Measurements from ENCODE around the gene CTDSP1.

CTDSP1 gene, protein sequence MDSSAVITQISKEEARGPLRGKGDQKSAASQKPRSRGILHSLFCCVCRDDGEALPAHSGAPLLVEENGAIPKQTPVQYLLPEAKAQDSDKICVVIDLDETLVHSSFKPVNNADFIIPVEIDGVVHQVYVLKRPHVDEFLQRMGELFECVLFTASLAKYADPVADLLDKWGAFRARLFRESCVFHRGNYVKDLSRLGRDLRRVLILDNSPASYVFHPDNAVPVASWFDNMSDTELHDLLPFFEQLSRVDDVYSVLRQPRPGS

DNA sequence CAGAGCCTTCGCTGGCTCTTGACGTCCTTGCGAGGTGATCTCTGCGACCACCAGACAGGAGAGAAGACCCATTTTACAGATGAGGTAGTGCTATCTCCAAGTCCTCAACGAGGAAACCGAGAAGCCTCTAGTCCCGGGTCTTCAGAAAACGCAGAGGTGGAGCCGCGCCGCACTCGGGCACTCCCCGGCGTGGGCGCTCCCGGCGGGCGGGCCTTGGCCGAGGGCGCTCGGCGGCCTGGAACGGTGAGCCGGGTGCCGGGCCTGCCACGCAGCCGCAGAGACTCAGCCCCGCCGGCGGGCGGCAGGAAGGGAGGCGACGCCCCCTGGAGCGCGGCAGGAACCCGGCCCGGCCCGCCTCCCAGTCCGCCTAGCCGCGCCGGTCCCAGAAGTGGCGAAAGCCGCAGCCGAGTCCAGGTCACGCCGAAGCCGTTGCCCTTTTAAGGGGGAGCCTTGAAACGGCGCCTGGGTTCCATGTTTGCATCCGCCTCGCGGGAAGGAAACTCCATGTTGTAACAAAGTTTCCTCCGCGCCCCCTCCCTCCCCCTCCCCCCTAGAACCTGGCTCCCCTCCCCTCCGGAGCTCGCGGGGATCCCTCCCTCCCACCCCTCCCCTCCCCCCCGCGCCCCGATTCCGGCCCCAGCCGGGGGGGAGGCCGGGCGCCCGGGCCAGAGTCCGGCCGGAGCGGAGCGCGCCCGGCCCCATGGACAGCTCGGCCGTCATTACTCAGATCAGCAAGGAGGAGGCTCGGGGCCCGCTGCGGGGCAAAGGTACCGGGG, at the start of gene CTDSP1:
Gene CTDSP1, plus strand, starts transcription at position 478 of the 776 bp plus-strand sequence. Its CDS starts 223 bp downstream, at position 701.
- H3K79me2 ChIP-seq (ENCODE audit: insufficient read depth, low read length) = peaks cover 56% of the 10 kb centered on the region

DNA sequence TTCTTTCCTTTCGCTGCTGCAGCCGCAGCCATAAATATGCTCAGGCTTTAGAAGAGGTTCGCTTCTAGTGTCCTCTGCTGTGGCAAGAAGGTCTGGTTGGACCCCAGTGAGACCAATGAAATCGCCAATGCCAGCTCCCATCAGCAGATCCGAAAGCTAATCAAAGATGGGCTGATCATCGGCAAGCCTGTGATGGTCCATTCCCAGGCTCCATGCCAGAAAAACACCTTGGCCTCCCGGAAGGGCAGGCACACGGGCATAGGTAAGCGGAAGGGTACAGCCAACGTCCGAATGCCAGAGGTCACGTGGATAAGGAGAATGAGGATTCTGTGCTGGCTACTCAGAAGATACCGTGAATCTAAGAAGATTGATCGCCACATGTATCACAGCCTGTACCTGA, 45.6 kb upstream of the CTDSP1 start:
- Histone ChIP-seq H3K27ac (ENCODE audit: low read length) (no peak overlapping the region), H3K4me2 (ENCODE audit: insufficient read depth, low read length) (no peak overlapping the region), H3K9ac (ENCODE audit: low read depth, low read length) (no peak overlapping the region), H3K4me1 (ENCODE audit: insufficient read depth, low read length) (no peaks in the 10 kb centered on the region), H4K20me1 (ENCODE audit: insufficient read depth, low read length) (no peaks in the 10 kb centered on the region), H3K9me3 (ENCODE audit: insufficient read depth, low read length, severe bottlenecking) (peaks cover 2% of the 10 kb centered on the region), H3K79me2 (ENCODE audit: insufficient read depth, low read length) (no peaks in the 10 kb centered on the region), H3K4me3 (ENCODE audit: low read depth in 1 of 2, low read length in 2 of 2) (no peak overlapping the region), H3K36me3 (ENCODE audit: insufficient read depth, low read length) (no peaks in the 10 kb centered on the region), H3K27me3 (ENCODE audit: insufficient read depth, low read length, poor library complexity) (no peaks in the 10 kb centered on the region), H2AFZ (ENCODE audit: low read depth, low read length) (no peak overlapping the region)
- ATAC-seq (ENCODE audit: insufficient read depth, low read depth) = no peak
- DNase-seq = no peak
- no peak for TF ChIP-seq EZH2 (IDR thresholded peaks at IDR 0.05; ENCODE audit: borderline replicate concordance, low read depth, low read length, severe bottlenecking)
- TF ChIP-seq, protein P1, sequence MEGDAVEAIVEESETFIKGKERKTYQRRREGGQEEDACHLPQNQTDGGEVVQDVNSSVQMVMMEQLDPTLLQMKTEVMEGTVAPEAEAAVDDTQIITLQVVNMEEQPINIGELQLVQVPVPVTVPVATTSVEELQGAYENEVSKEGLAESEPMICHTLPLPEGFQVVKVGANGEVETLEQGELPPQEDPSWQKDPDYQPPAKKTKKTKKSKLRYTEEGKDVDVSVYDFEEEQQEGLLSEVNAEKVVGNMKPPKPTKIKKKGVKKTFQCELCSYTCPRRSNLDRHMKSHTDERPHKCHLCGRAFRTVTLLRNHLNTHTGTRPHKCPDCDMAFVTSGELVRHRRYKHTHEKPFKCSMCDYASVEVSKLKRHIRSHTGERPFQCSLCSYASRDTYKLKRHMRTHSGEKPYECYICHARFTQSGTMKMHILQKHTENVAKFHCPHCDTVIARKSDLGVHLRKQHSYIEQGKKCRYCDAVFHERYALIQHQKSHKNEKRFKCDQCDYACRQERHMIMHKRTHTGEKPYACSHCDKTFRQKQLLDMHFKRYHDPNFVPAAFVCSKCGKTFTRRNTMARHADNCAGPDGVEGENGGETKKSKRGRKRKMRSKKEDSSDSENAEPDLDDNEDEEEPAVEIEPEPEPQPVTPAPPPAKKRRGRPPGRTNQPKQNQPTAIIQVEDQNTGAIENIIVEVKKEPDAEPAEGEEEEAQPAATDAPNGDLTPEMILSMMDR (IDR thresholded peaks at IDR 0.05; ENCODE audit: borderline replicate concordance, extremely low read depth, low read length, poor library complexity, severe bottlenecking) = no peak

More for the DNA sequence above, at the start of gene CTDSP1:
- H3K4me2 ChIP-seq (ENCODE audit: insufficient read depth, low read length) = peak within 1 kb of the TSS; percentile 81
- DNase-seq = peak; percentile 94
- peaks cover 36% of the 10 kb centered on the region for H3K36me3 ChIP-seq (ENCODE audit: insufficient read depth, low read length)
- H3K27ac ChIP-seq (ENCODE audit: low read length) = peak within 1 kb of the TSS; percentile 95
- no peaks in the 10 kb centered on the region for H3K27me3 ChIP-seq (ENCODE audit: insufficient read depth, low read length, poor library complexity)
- peak within 1 kb of the TSS; percentile 75 to 79; a peak in 3 of 4 replicates for H3K4me3 ChIP-seq (ENCODE audit: low read depth in 1 of 2, low read length in 2 of 2)
- peak within 1 kb of the TSS; percentile 90 for H3K9ac ChIP-seq (ENCODE audit: low read depth, low read length)
- H3K9me3 ChIP-seq (ENCODE audit: insufficient read depth, low read length, severe bottlenecking) = no peaks in the 10 kb centered on the region
- ATAC-seq (ENCODE audit: insufficient read depth, low read depth) = peak; percentile 47
- TF ChIP-seq, protein P1 (IDR thresholded peaks at IDR 0.05; ENCODE audit: borderline replicate concordance, extremely low read depth, low read length, poor library complexity, severe bottlenecking) = peak; percentile 14
- no peak for TF ChIP-seq EZH2 (IDR thresholded peaks at IDR 0.05; ENCODE audit: borderline replicate concordance, low read depth, low read length, severe bottlenecking)
- H2AFZ ChIP-seq (ENCODE audit: low read depth, low read length) = peak within 1 kb of the TSS; percentile 66
- H3K4me1 ChIP-seq (ENCODE audit: insufficient read depth, low read length) = peaks cover 65% of the 10 kb centered on the region
- peaks cover 22% of the 10 kb centered on the region for H4K20me1 ChIP-seq (ENCODE audit: insufficient read depth, low read length)

DNA sequence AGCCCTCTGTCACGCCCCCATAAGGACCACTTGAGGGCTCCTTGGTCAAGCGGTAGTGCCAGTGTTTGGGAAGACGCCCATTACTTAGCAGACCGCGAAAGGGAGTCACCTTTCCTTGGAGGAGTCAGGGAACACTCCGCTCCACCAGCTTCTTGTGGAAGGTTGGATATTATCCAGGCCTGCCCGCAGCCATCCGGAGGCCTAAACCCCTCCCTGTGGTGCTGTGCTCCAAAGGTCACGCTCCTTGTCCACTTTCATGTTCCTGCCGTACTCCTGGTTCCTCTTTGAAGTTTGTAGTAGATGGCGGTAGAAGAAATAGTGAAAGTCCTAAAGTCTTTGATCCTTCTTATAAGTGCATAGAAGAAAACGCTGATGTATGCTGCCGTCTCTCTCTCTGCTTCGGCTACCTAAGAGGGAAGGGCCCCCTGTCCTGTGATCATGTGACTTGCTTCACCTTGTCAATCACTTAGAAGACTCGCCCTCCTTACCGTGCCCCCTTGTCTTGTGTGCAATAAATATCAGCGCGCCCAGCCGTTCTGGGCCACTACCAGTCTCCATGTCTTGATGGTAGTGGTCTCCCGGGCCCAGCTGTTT, 44.7 kb upstream of the CTDSP1 start:
- ATAC-seq (ENCODE audit: insufficient read depth, low read depth) (no peak), DNase-seq (no peak)
- Histone ChIP-seq H3K9ac (ENCODE audit: low read depth, low read length) (no peak overlapping the region), H2AFZ (ENCODE audit: low read depth, low read length) (no peak overlapping the region), H3K9me3 (ENCODE audit: insufficient read depth, low read length, severe bottlenecking) (peaks cover 2% of the 10 kb centered on the region), H3K4me1 (ENCODE audit: insufficient read depth, low read length) (no peaks in the 10 kb centered on the region), H4K20me1 (ENCODE audit: insufficient read depth, low read length) (no peaks in the 10 kb centered on the region), H3K79me2 (ENCODE audit: insufficient read depth, low read length) (no peaks in the 10 kb centered on the region), H3K4me2 (ENCODE audit: insufficient read depth, low read length) (no peak overlapping the region), H3K27me3 (ENCODE audit: insufficient read depth, low read length, poor library complexity) (no peaks in the 10 kb centered on the region), H3K4me3 (ENCODE audit: low read depth in 1 of 2, low read length in 2 of 2) (no peak overlapping the region), H3K36me3 (ENCODE audit: insufficient read depth, low read length) (no peaks in the 10 kb centered on the region), H3K27ac (ENCODE audit: low read length) (no peak overlapping the region)
- TF ChIP-seq EZH2 (IDR thresholded peaks at IDR 0.05; ENCODE audit: borderline replicate concordance, low read depth, low read length, severe bottlenecking) = no peak

Measured in DND-41 (cell line).